HepG2 (cell line): ENCODE data around the gene PIK3IP1. TPM values are rescaled to one million over a fixed set of nuclear protein-coding genes. Genes with fewer than 3 reads are reported as not detected.

ENCODE experiments used
- CBX5 ChIP-seq: sonication (generic); formaldehyde crosslinking; IDR thresholded peaks from 2 replicates; pipeline ENCODE4 v1.4.0; 2020; ENCODE audit warnings: missing genetic modification reagents, borderline replicate concordance
- DPF2 ChIP-seq: sonication (generic); formaldehyde crosslinking; IDR thresholded peaks from 2 replicates; pipeline ENCODE4 v1.4.0; 2020; ENCODE audit warnings: mild to moderate bottlenecking, low read depth, missing genetic modification reagents, borderline replicate concordance
- FOSL1 ChIP-seq: sonication (generic); formaldehyde crosslinking; IDR thresholded peaks from 2 replicates; pipeline ENCODE4 v1.9.0; 2021; ENCODE audit warnings: missing genetic modification reagents, borderline replicate concordance
- GZF1 ChIP-seq: sonication (generic); formaldehyde crosslinking; IDR thresholded peaks from 2 replicates; pipeline ENCODE4 v1.5.1; 2020; ENCODE audit warnings: mild to moderate bottlenecking, missing genetic modification reagents
- ISX ChIP-seq: sonication (generic); formaldehyde crosslinking; conservative IDR thresholded peaks from 2 replicates; pipeline ENCODE4 v1.5.0; 2020; ENCODE audit warnings: missing genetic modification reagents
- NR2F1 ChIP-seq, 2 experiments: fragments of 450-650 bp in 1 of 2; formaldehyde crosslinking in 1 of 2; IDR thresholded peaks; 2 replicates each; pipeline versions ENCODE4 v1.5.0 to v1.6.1; 2016 to 2020; ENCODE audit warnings: mild to moderate bottlenecking in 1 of 2, missing compliant biosample characterization in 1 of 2, missing genetic modification reagents in 1 of 2, moderate library complexity in 1 of 2
- ZBTB38 ChIP-seq: sonication (generic); formaldehyde crosslinking; IDR thresholded peaks from 2 replicates; pipeline ENCODE4 v1.5.1; 2020; ENCODE audit warnings: mild to moderate bottlenecking, missing genetic modification reagents
- ZKSCAN5 ChIP-seq: sonication (generic); formaldehyde crosslinking; IDR thresholded peaks from 2 replicates; pipeline ENCODE4 v1.5.1; 2020; ENCODE audit warnings: mild to moderate bottlenecking, missing genetic modification reagents
- ZNF367 ChIP-seq: sonication (generic); formaldehyde crosslinking; IDR thresholded peaks from 2 replicates; pipeline ENCODE4 v1.4.0; 2020; ENCODE audit warnings: missing genetic modification reagents, borderline replicate concordance
- ZNF556 ChIP-seq: sonication (generic); formaldehyde crosslinking; IDR thresholded peaks from 2 replicates; pipeline ENCODE4 v1.4.0; 2020; ENCODE audit warnings: mild to moderate bottlenecking, missing genetic modification reagents, borderline replicate concordance
- ZNF766 ChIP-seq: sonication (generic); formaldehyde crosslinking; IDR thresholded peaks from 2 replicates; pipeline ENCODE4 v1.5.0; 2020; ENCODE audit warnings: missing genetic modification reagents, borderline replicate concordance
- ZNF839 ChIP-seq: sonication (generic); formaldehyde crosslinking; IDR thresholded peaks from 2 replicates; pipeline ENCODE4 v1.4.0; 2020; ENCODE audit warnings: missing genetic modification reagents, mild to moderate bottlenecking, borderline replicate concordance
- ZNF850 ChIP-seq: sonication (generic); formaldehyde crosslinking; conservative IDR thresholded peaks from 2 replicates; pipeline ENCODE4 v1.9.0; 2021; ENCODE audit warnings: mild to moderate bottlenecking, missing genetic modification reagents
- ZSCAN25 ChIP-seq: sonication (generic); formaldehyde crosslinking; IDR thresholded peaks from 2 replicates; pipeline ENCODE4 v1.8.0; 2022; ENCODE audit warnings: mild to moderate bottlenecking, missing genetic modification reagents
- polyA plus RNA-seq, 8 experiments: library from polyadenylated mRNA; depleted of rRNA in 3 of 8; stranded (reverse) in 7 of 8; unstranded in 1 of 8; fragments of >200 nt; fragmentation: Illumina TruSeq in 4 of 8; extraction: Trizol in 4 of 8; gene quantifications; 2 replicates each; pipeline versions ENCODE4 v1.2.1 to v1.2.3, GENCODE V29; 2011 to 2016; ENCODE audit warnings: low read depth in 4 of 8, missing spikeins in 1 of 8, mixed read lengths in 1 of 8; ENCODE audit not compliant: insufficient read depth in 1 of 8
- total RNA-seq, 5 experiments: library from RNA; depleted of rRNA; stranded (reverse); fragments of >200 nt; fragmentation: Illumina TruSeq; extraction: Trizol; gene quantifications; 2 replicates each; pipeline ENCODE4 v1.2.3, GENCODE V29; 2016; ENCODE audit warnings: low read depth in 1 of 5
- TF ChIP-seq, protein P1 (sequence below): sonication (generic); formaldehyde crosslinking; conservative IDR thresholded peaks from 2 replicates; pipeline ENCODE4 v1.8.0; 2022; ENCODE audit warnings: mild to moderate bottlenecking, moderate library complexity, missing genetic modification reagents
- TF ChIP-seq, protein P2 (sequence below): sonication (generic); formaldehyde crosslinking; IDR thresholded peaks from 2 replicates; pipeline ENCODE4 v1.4.0; 2020; ENCODE audit warnings: missing genetic modification reagents, mild to moderate bottlenecking, borderline replicate concordance
- TF ChIP-seq, protein P3 (sequence below): IDR thresholded peaks from 2 replicates; pipeline ENCODE4 v1.6.1; 2016
- TF ChIP-seq, protein P4 (sequence below): sonication (generic); formaldehyde crosslinking; IDR thresholded peaks from 2 replicates; pipeline ENCODE4 v1.5.0; 2020; ENCODE audit warnings: mild to moderate bottlenecking, missing genetic modification reagents, borderline replicate concordance

Gene PIK3IP1
- total and polyA plus RNA-seq, 2 of the 13 experiments (the other 11 are each of a cell fraction or from before 2014, with no cell fraction given) = 1.3 to 2.5 TPM

GRCh38 chr22:31292236-31292989, at the start of gene PIK3IP1 (continued):
- TF ChIP-seq CBX5 (CRISPR knock-in tag) (peak; percentile 46; the same call in 1 of the 2 replicates), NR2F1 (CRISPR knock-in tag; IDR thresholded peaks at IDR 0.05) (no peak), ZNF367 (CRISPR knock-in tag) (no peak), ZNF766 (CRISPR knock-in tag) (no peak), GZF1 (no peak), DPF2 (no peak), ZNF556 (CRISPR knock-in tag) (no peak; the same call in 1 of the 2 replicates), ISX (no peak), ZSCAN25 (CRISPR knock-in tag) (no peak), ZNF850 (CRISPR knock-in tag) (no peak), FOSL1 (CRISPR knock-in tag) (no peak), ZBTB38 (CRISPR knock-in tag) (no peak), ZNF839 (no peak), ZKSCAN5 (CRISPR knock-in tag) (no peak)
- TF ChIP-seq, protein P1, sequence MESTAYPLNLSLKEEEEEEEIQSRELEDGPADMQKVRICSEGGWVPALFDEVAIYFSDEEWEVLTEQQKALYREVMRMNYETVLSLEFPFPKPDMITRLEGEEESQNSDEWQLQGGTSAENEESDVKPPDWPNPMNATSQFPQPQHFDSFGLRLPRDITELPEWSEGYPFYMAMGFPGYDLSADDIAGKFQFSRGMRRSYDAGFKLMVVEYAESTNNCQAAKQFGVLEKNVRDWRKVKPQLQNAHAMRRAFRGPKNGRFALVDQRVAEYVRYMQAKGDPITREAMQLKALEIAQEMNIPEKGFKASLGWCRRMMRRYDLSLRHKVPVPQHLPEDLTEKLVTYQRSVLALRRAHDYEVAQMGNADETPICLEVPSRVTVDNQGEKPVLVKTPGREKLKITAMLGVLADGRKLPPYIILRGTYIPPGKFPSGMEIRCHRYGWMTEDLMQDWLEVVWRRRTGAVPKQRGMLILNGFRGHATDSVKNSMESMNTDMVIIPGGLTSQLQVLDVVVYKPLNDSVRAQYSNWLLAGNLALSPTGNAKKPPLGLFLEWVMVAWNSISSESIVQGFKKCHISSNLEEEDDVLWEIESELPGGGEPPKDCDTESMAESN = no peak
- TF ChIP-seq, protein P2, sequence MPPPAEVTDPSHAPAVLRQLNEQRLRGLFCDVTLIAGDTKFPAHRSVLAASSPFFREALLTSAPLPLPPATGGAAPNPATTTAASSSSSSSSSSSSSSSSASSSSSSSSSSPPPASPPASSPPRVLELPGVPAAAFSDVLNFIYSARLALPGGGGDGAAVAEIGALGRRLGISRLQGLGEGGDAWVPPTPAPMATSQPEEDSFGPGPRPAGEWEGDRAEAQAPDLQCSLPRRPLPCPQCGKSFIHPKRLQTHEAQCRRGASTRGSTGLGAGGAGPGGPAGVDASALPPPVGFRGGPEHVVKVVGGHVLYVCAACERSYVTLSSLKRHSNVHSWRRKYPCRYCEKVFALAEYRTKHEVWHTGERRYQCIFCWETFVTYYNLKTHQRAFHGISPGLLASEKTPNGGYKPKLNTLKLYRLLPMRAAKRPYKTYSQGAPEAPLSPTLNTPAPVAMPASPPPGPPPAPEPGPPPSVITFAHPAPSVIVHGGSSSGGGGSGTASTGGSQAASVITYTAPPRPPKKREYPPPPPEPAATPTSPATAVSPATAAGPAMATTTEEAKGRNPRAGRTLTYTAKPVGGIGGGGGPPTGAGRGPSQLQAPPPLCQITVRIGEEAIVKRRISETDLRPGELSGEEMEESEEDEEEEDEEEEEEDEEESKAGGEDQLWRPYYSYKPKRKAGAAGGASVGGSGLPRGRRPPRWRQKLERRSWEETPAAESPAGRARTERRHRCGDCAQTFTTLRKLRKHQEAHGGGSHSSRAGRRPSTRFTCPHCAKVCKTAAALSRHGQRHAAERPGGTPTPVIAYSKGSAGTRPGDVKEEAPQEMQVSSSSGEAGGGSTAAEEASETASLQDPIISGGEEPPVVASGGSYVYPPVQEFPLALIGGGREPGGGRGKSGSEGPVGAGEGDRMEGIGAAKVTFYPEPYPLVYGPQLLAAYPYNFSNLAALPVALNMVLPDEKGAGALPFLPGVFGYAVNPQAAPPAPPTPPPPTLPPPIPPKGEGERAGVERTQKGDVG (CRISPR knock-in tag) = no peak
- TF ChIP-seq, protein P3, sequence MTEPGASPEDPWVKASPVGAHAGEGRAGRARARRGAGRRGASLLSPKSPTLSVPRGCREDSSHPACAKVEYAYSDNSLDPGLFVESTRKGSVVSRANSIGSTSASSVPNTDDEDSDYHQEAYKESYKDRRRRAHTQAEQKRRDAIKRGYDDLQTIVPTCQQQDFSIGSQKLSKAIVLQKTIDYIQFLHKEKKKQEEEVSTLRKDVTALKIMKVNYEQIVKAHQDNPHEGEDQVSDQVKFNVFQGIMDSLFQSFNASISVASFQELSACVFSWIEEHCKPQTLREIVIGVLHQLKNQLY (CRISPR knock-in tag) = no peak
- TF ChIP-seq, protein P4, sequence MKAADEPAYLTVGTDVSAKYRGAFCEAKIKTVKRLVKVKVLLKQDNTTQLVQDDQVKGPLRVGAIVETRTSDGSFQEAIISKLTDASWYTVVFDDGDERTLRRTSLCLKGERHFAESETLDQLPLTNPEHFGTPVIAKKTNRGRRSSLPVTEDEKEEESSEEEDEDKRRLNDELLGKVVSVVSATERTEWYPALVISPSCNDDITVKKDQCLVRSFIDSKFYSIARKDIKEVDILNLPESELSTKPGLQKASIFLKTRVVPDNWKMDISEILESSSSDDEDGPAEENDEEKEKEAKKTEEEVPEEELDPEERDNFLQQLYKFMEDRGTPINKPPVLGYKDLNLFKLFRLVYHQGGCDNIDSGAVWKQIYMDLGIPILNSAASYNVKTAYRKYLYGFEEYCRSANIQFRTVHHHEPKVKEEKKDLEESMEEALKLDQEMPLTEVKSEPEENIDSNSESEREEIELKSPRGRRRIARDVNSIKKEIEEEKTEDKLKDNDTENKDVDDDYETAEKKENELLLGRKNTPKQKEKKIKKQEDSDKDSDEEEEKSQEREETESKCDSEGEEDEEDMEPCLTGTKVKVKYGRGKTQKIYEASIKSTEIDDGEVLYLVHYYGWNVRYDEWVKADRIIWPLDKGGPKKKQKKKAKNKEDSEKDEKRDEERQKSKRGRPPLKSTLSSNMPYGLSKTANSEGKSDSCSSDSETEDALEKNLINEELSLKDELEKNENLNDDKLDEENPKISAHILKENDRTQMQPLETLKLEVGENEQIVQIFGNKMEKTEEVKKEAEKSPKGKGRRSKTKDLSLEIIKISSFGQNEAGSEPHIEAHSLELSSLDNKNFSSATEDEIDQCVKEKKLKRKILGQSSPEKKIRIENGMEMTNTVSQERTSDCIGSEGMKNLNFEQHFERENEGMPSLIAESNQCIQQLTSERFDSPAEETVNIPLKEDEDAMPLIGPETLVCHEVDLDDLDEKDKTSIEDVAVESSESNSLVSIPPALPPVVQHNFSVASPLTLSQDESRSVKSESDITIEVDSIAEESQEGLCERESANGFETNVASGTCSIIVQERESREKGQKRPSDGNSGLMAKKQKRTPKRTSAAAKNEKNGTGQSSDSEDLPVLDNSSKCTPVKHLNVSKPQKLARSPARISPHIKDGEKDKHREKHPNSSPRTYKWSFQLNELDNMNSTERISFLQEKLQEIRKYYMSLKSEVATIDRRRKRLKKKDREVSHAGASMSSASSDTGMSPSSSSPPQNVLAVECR (CRISPR knock-in tag) = peak; percentile 53; the same call in 1 of the 2 replicates
